Spleen (tissue), 11 donors: ENCODE measurements around the gene MYL10. TPM values are rescaled to one million over a fixed set of nuclear protein-coding genes. Genes with fewer than 3 reads are reported as not detected.

Experiments
- DNase-seq: peaks from one replicate; pipeline ENCODE4 v3.0.0-alpha.2; 2020
- H3K27ac ChIP-seq, 8 donors: fragments of 200-600 bp; sonication (generic) in 7 of 8; 1 replicate in 4 of 8; 2 replicates in 4 of 8; pipeline versions ENCODE4 v1.5.0 to v1.8.0; 2016 to 2021; ENCODE audit warnings: inconsistent platforms in 4 of 8, mild to moderate bottlenecking in 4 of 8, moderate library complexity in 1 of 8
- H3K27me3 ChIP-seq, 7 donors: fragments of 200-600 bp; sonication (generic) in 6 of 7; replicated peaks in 1 of 7; 1 replicate in 4 of 7; 2 replicates in 3 of 7; pipeline versions ENCODE4 v1.5.0 to v1.8.0; 2016 to 2021; ENCODE audit warnings: inconsistent platforms in 3 of 7, mild to moderate bottlenecking in 1 of 7
- H3K36me3 ChIP-seq, 6 donors: fragments of 200-600 bp; sonication (generic) in 5 of 6; 1 replicate in 4 of 6; 2 replicates in 2 of 6; pipeline versions ENCODE4 v1.5.0 to v1.8.0; 2016 to 2021; ENCODE audit warnings: inconsistent platforms in 2 of 6
- H3K4me1 ChIP-seq, 6 donors: fragments of 200-600 bp; sonication (generic) in 5 of 6; 1 replicate in 3 of 6; 2 replicates in 3 of 6; pipeline versions ENCODE4 v1.5.0 to v1.8.0; 2016 to 2021; ENCODE audit warnings: inconsistent platforms in 3 of 6
- H3K4me3 ChIP-seq, 8 donors: fragments of 200-600 bp; sonication (generic) in 7 of 8; 1 replicate in 4 of 8; 2 replicates in 4 of 8; pipeline versions ENCODE4 v1.5.0 to v1.8.0; 2016 to 2021; ENCODE audit warnings: inconsistent platforms in 4 of 8, mild to moderate bottlenecking in 4 of 8, moderate library complexity in 2 of 8
- H3K9me3 ChIP-seq, 8 donors: fragments of 200-600 bp; sonication (generic) in 7 of 8; 1 replicate in 4 of 8; 2 replicates in 4 of 8; pipeline versions ENCODE4 v1.5.0 to v1.8.0; 2016 to 2021; ENCODE audit warnings: inconsistent platforms in 4 of 8
- POLR2A ChIP-seq, 3 donors: fragments of 450-650 bp; IDR thresholded peaks; one replicate each; pipeline ENCODE4 v1.5.1; 2017; ENCODE audit warnings: antibody characterized with exemption in 3 of 3, mild to moderate bottlenecking in 1 of 3
- POLR2AphosphoS5 ChIP-seq, 3 donors: sonication (generic); formaldehyde crosslinking; IDR thresholded peaks; one replicate each; pipeline ENCODE4 v1.5.1; 2017; ENCODE audit warnings: antibody characterized with exemption in 3 of 3
- WGBS, 5 donors: extraction: QIAGEN DNeasy Blood & Tissue Kit in 3 of 5; methylation state at CpG; one replicate each; pipeline versions ENCODE4 v1.1.5 to v1.1.7; 2013 to 2018; 5-methylcytosine and 5-hydroxymethylcytosine counted together
- intact Hi-C: fragments of 100-400 bp; cut with DNase I; formaldehyde crosslinking; loops from one replicate; pipeline ENCODE4 v1.15.0; 2023; ENCODE audit warnings: low total_unique reads
- polyA plus RNA-seq, 3 donors: library from polyadenylated mRNA; stranded (reverse); fragments of 200-250 nt; gene quantifications; one replicate each; pipeline ENCODE4 v1.2.1, GENCODE V29; 2013
- total RNA-seq, 7 donors: library from RNA; depleted of rRNA in 3 of 7; stranded (reverse); fragments of >200 nt in 3 of 7; fragmentation: NEBNext Ultra II Directional in 4 of 7; extraction: Animal tissue kit (Norgen Biotek cat#: 25700) in 4 of 7; gene quantifications; one replicate each; pipeline versions ENCODE4 v1.1.0 to v1.2.1, GENCODE V29; 2016 to 2021
- TF ChIP-seq, protein P1 (sequence below), 11 experiments: fragments of 200-600 bp in 7 of 11; fragments of 450-650 bp in 4 of 11; sonication (generic) in 4 of 11; IDR thresholded peaks in 8 of 11; conservative IDR thresholded peaks in 3 of 11; 1 replicate in 7 of 11; 2 replicates in 4 of 11; pipeline versions ENCODE4 v1.4.0 to v1.8.0; 2016 to 2021; ENCODE audit warnings: antibody characterized with exemption in 11 of 11, inconsistent platforms in 4 of 11, mild to moderate bottlenecking in 1 of 11
- donor health status: healthy with polysubstance abuse.
- donor health status: DM: no; HTN: no; CAD: no; lungs with moderate emphysema.
- donor health status: DM: no; HTN: no; CAD: no.
- donor health status: Bipolar disorder and iron deficiency.
- donor health status: healthy.
- donor health status: DM: no; HTN: no; CAD: no.
- donor health status: DM: yes; HTN: yes; CAD: no.

MYL10 gene
- total and polyA plus RNA-seq, 10 donors, result not detected

GRCh38 chr7:101564778-101565211 lies 64.3 kb downstream of the MYL10 start:
- 48 to 66% (median 51%) methylated on average over 12 to 16 of the region's 16 CpGs for WGBS, 5 donors
- TF ChIP-seq, protein P1, sequence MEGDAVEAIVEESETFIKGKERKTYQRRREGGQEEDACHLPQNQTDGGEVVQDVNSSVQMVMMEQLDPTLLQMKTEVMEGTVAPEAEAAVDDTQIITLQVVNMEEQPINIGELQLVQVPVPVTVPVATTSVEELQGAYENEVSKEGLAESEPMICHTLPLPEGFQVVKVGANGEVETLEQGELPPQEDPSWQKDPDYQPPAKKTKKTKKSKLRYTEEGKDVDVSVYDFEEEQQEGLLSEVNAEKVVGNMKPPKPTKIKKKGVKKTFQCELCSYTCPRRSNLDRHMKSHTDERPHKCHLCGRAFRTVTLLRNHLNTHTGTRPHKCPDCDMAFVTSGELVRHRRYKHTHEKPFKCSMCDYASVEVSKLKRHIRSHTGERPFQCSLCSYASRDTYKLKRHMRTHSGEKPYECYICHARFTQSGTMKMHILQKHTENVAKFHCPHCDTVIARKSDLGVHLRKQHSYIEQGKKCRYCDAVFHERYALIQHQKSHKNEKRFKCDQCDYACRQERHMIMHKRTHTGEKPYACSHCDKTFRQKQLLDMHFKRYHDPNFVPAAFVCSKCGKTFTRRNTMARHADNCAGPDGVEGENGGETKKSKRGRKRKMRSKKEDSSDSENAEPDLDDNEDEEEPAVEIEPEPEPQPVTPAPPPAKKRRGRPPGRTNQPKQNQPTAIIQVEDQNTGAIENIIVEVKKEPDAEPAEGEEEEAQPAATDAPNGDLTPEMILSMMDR (IDR thresholded peaks at IDR 0.05 in 8 of 11, conservative IDR thresholded peaks at IDR 0.05 in 3 of 11), result no peak
- no peak for TF ChIP-seq POLR2A (IDR thresholded peaks at IDR 0.05)
- no peak for TF ChIP-seq POLR2AphosphoS5 (IDR thresholded peaks at IDR 0.05)
- Histone ChIP-seq H3K36me3 (no peaks in the 10 kb centered on the region), H3K27me3 (peaks cover 0 to 19% (median 0%) of the 10 kb centered on the region in 7 donors), H3K4me1 (peaks cover 0 to 9% (median 0%) of the 10 kb centered on the region in 6 donors), H3K9me3 (peaks cover 0 to 12% (median 4%) of the 10 kb centered on the region in 8 donors), H3K27ac (no peak overlapping the region), H3K4me3 (no peak overlapping the region)
- intact Hi-C loops, result no loop called here
- no peak for DNase-seq

GRCh38 chr7:101563943-101564777 lies 64.9 kb downstream of the MYL10 start:
- TF ChIP-seq POLR2A (IDR thresholded peaks at IDR 0.05) (no peak), POLR2AphosphoS5 (IDR thresholded peaks at IDR 0.05) (no peak)
- TF ChIP-seq, protein P1 (IDR thresholded peaks at IDR 0.05 in 8 of 11, conservative IDR thresholded peaks at IDR 0.05 in 3 of 11), result no peak
- Histone ChIP-seq H3K27me3 (peaks cover 0 to 19% (median 0%) of the 10 kb centered on the region in 7 donors), H3K36me3 (no peaks in the 10 kb centered on the region), H3K9me3 (peaks cover 0 to 5% (median 0%) of the 10 kb centered on the region in 8 donors), H3K4me3 (no peak overlapping the region), H3K27ac (no peak overlapping the region), H3K4me1 (peaks cover 0 to 9% (median 0%) of the 10 kb centered on the region in 6 donors)
- intact Hi-C loops, result no loop called here
- no peak for DNase-seq
- WGBS, 5 donors, result 60 to 62% (median 62%) methylated on average over 23 of the region's 23 CpGs

Other genes starting within 250 kb of the MYL10 start
- 10 to 100 TPM; 57.0 to 95.8 (median 66.6) TPM for gene CUX1, start 188.3 kb upstream of the MYL10 start, total RNA-seq
- 10 to 100 TPM in 2 of 3 donors, 1 to 10 TPM in 1; 9.1 to 15.2 (median 12.8) TPM for gene CUX1, start 188.3 kb upstream of the MYL10 start, polyA plus RNA-seq